DND-41 (cell line): ENCODE results near the gene NOL4L.

Experiments
- ATAC-seq: fragments of 200-7000 bp; cut with Tn5 transposase; 3 replicates; pipeline ENCODE4 v1.9.1; 2021; ENCODE audit warnings: low read depth; ENCODE audit not compliant: insufficient read depth
- DNase-seq: peaks from one replicate; pipeline ENCODE4 v3.0.0-alpha.2; 2020
- H2AFZ ChIP-seq: 2 replicates; pipeline ENCODE4 v1.6.0; 2012; ENCODE audit warnings: low read depth, low read length
- H3K27ac ChIP-seq: 2 replicates; pipeline ENCODE4 v1.5.1; 2012; ENCODE audit warnings: low read length, inconsistent platforms
- H3K27me3 ChIP-seq: fragments of 200-600 bp; sonication (generic); 2 replicates; pipeline ENCODE4 v1.6.0; 2012; ENCODE audit warnings: low read length, mild to moderate bottlenecking, inconsistent platforms; ENCODE audit not compliant: insufficient read depth, poor library complexity
- H3K36me3 ChIP-seq: 2 replicates; pipeline ENCODE4 v1.5.1; 2012; ENCODE audit warnings: low read length, inconsistent platforms; ENCODE audit not compliant: insufficient read depth
- H3K4me1 ChIP-seq: 2 replicates; pipeline ENCODE4 v1.5.1; 2012; ENCODE audit warnings: mild to moderate bottlenecking, low read length; ENCODE audit not compliant: insufficient read depth
- H3K4me2 ChIP-seq: 2 replicates; pipeline ENCODE4 v1.6.0; 2012; ENCODE audit warnings: mild to moderate bottlenecking, moderate library complexity, low read length, inconsistent platforms; ENCODE audit not compliant: insufficient read depth
- H3K4me3 ChIP-seq, 2 experiments: fragments of 200-600 bp in 1 of 2; shearing (Covaris generic) in 1 of 2; 2 replicates each; pipeline ENCODE4 v1.5.1; 2012 to 2016; ENCODE audit warnings: inconsistent platforms in 2 of 2, low read length in 2 of 2, mild to moderate bottlenecking in 2 of 2, low read depth in 1 of 2, moderate library complexity in 1 of 2
- H3K79me2 ChIP-seq: 2 replicates; pipeline ENCODE4 v1.6.0; 2012; ENCODE audit warnings: low read length, inconsistent platforms; ENCODE audit not compliant: insufficient read depth
- H3K9ac ChIP-seq: 2 replicates; pipeline ENCODE4 v1.6.0; 2012; ENCODE audit warnings: low read depth, mild to moderate bottlenecking, inconsistent platforms, low read length, moderate library complexity
- H3K9me3 ChIP-seq: 2 replicates; pipeline ENCODE4 v1.5.1; 2012; ENCODE audit warnings: low read length, moderate library complexity, mild to moderate bottlenecking, inconsistent platforms; ENCODE audit not compliant: insufficient read depth, severe bottlenecking
- H4K20me1 ChIP-seq: 2 replicates; pipeline ENCODE4 v1.6.0; 2012; ENCODE audit warnings: low read length; ENCODE audit not compliant: insufficient read depth
- EZH2 ChIP-seq: IDR thresholded peaks from 3 replicates; pipeline ENCODE4 v1.6.1; 2012; ENCODE audit warnings: borderline replicate concordance, low read depth, mild to moderate bottlenecking, moderate library complexity, low read length, inconsistent platforms; ENCODE audit not compliant: severe bottlenecking
- TF ChIP-seq, protein P1 (sequence below): IDR thresholded peaks from 2 replicates; pipeline ENCODE4 v1.5.1; 2012; ENCODE audit warnings: borderline replicate concordance, low read length, moderate library complexity, mild to moderate bottlenecking; ENCODE audit not compliant: poor library complexity, severe bottlenecking; ENCODE audit errors: extremely low read depth

NOL4L gene

DNA sequence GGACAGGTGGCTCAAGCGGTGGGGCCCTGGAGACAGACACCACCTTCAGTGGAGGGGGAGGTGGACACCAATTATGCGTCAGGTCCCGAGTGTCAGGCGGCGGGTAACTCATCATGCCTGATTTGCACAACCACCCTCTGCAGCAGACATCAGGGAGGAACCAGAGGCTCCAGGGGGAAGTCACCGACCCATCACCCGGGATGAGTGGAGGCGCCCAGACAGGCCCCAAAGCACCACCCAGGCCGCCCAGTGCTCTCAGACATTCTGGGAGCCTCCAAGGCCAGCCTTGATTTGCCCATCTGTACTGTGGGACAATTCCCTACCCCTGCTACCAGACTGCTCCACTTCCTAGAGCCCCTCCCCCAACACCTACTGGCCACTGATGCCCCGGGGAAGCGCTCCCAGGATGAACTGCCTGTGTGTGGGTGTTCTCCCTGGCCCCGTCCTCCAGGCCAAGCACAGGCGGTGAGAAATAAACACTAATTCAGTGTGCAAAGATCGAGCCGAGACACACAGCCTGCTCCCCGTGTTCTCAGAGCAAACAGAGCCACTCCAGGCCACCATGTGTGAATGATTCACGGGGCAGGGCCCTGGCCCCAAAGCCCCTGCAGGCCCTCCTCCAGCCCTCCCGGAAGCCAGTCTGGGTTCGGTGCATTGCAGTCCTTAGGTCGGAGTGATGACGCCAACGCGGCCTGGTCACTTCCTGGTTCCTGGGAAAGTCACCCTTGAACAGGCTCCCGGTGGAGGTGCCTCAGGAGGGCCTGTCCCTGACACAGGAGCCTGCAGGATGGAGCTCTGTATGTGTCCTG lies 119.8 kb downstream of the NOL4L start:
- H2AFZ ChIP-seq: no peak overlapping the region
- H3K4me2 ChIP-seq: no peak overlapping the region
- peaks cover 74% of the 10 kb centered on the region for H4K20me1 ChIP-seq
- ATAC-seq (no peak), DNase-seq (no peak)
- H3K36me3 ChIP-seq: peaks cover 81% of the 10 kb centered on the region
- no peak for TF ChIP-seq EZH2
- TF ChIP-seq, protein P1, sequence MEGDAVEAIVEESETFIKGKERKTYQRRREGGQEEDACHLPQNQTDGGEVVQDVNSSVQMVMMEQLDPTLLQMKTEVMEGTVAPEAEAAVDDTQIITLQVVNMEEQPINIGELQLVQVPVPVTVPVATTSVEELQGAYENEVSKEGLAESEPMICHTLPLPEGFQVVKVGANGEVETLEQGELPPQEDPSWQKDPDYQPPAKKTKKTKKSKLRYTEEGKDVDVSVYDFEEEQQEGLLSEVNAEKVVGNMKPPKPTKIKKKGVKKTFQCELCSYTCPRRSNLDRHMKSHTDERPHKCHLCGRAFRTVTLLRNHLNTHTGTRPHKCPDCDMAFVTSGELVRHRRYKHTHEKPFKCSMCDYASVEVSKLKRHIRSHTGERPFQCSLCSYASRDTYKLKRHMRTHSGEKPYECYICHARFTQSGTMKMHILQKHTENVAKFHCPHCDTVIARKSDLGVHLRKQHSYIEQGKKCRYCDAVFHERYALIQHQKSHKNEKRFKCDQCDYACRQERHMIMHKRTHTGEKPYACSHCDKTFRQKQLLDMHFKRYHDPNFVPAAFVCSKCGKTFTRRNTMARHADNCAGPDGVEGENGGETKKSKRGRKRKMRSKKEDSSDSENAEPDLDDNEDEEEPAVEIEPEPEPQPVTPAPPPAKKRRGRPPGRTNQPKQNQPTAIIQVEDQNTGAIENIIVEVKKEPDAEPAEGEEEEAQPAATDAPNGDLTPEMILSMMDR: no peak
- no peak overlapping the region for H3K27ac ChIP-seq
- H3K9ac ChIP-seq: no peak overlapping the region
- peaks cover 81% of the 10 kb centered on the region for H3K79me2 ChIP-seq
- H3K9me3 ChIP-seq: no peaks in the 10 kb centered on the region
- H3K27me3 ChIP-seq: no peaks in the 10 kb centered on the region
- H3K4me1 ChIP-seq: no peaks in the 10 kb centered on the region
- H3K4me3 ChIP-seq: no peak overlapping the region

DNA sequence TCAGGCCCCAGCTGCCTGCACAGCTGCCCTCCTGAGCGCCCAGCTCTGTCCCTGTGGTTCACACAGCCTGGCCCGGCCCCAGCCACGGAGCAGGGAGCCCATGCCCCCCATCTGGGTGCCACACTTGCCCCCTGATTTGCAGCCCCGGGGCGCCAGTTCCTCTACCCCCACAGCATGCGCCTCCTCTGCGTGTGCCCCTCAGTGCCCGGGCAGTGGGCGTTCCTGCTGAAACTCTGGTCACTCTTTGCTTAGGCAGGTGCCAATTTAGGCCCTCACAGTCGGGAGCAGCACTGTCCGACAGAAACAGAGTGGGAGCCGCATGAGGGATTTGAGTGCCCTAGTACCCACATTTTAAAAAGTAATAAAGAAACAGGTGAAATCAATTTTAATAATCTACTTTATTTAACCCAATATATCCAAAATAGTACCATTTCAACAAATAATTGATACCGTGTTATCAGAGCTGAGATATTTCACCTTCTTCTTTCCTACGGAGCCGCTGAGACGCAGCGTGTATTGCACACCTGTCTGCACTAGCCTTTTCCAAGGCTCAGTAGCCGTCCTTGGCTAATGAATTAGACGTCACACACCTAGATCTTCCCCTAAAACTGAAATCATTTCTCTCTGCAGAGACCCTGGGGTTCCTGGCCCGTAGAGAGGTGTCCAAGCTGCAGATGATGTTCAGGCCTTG lies 120.6 kb downstream of the NOL4L start:
- H3K9me3 ChIP-seq: no peaks in the 10 kb centered on the region
- no peak for DNase-seq
- peaks cover 82% of the 10 kb centered on the region for H3K36me3 ChIP-seq
- no peaks in the 10 kb centered on the region for H3K4me1 ChIP-seq
- no peak overlapping the region for H3K9ac ChIP-seq
- no peak overlapping the region for H3K4me2 ChIP-seq
- H3K4me3 ChIP-seq: no peak overlapping the region
- peaks cover 67% of the 10 kb centered on the region for H4K20me1 ChIP-seq
- ATAC-seq: no peak
- H2AFZ ChIP-seq: no peak overlapping the region
- peaks cover 79% of the 10 kb centered on the region for H3K79me2 ChIP-seq
- TF ChIP-seq, protein P1: no peak
- no peak for TF ChIP-seq EZH2
- H3K27ac ChIP-seq: no peak overlapping the region
- H3K27me3 ChIP-seq: no peaks in the 10 kb centered on the region

DNA sequence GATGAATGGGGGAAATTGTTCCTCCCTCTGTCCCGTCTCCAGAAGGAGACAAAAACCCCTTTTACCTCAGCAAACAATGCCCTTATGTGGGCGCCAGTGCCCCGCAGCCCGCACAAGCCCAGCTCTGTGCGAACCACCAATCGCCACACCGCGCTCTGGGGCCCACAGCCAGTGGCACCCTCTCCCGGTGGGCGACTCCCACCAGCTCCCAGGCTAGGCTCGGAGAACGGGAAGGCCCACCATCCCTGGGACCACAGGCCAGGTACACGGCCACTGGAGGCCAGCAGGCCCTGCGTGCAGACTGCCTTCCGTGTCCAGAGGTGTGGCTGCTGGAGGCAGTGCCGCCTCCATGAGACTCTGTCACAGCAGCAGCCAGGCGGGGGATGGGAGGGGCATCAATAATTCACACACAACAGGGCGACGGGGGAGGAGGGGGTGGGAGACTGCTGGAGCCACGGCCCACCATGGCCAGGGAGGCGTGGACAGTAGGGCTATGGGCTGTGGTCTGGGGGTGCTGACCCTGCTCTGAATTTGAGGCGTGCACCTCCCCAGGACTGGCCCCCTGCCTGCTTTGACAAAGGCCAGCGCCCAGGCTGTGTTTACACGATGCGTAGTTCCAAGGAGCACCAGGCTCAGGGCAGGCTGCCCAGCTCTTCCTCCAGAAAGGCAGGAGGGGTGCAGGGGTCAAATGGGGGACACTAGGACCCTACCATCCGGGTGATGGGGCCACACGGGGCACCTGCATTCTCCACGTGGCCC lies 121.3 kb downstream of the NOL4L start:
- no peak overlapping the region for H2AFZ ChIP-seq
- H3K4me2 ChIP-seq: no peak overlapping the region
- peaks cover 77% of the 10 kb centered on the region for H3K79me2 ChIP-seq
- TF ChIP-seq EZH2: no peak
- TF ChIP-seq, protein P1: no peak
- H3K9ac ChIP-seq: no peak overlapping the region
- no peaks in the 10 kb centered on the region for H3K27me3 ChIP-seq
- no peaks in the 10 kb centered on the region for H3K4me1 ChIP-seq
- no peaks in the 10 kb centered on the region for H3K9me3 ChIP-seq
- H3K36me3 ChIP-seq: peaks cover 79% of the 10 kb centered on the region
- ATAC-seq: no peak
- DNase-seq: no peak
- no peak overlapping the region for H3K4me3 ChIP-seq
- H4K20me1 ChIP-seq: peaks cover 67% of the 10 kb centered on the region
- H3K27ac ChIP-seq: no peak overlapping the region
